C4-2B (cell line): ENCODE results near the gene TNRC6A.

Experiments
- H3K27ac ChIP-seq: fragments of 450-650 bp; 2 replicates; pipeline ENCODE4 v1.5.1; 2017
- ZFX ChIP-seq: fragments of 450-650 bp; IDR thresholded peaks from 2 replicates; pipeline ENCODE4 v1.6.1; 2017
- TF ChIP-seq, protein P1 (sequence below): fragments of 450-650 bp; conservative IDR thresholded peaks from 2 replicates; pipeline ENCODE4 v1.5.1; 2017; ENCODE audit warnings: mild to moderate bottlenecking

TNRC6A gene

GRCh38 chr16:24846548-24847357 lies 117.3 kb downstream of the TNRC6A start:
- no peak overlapping the region for H3K27ac ChIP-seq
- TF ChIP-seq, protein P1, sequence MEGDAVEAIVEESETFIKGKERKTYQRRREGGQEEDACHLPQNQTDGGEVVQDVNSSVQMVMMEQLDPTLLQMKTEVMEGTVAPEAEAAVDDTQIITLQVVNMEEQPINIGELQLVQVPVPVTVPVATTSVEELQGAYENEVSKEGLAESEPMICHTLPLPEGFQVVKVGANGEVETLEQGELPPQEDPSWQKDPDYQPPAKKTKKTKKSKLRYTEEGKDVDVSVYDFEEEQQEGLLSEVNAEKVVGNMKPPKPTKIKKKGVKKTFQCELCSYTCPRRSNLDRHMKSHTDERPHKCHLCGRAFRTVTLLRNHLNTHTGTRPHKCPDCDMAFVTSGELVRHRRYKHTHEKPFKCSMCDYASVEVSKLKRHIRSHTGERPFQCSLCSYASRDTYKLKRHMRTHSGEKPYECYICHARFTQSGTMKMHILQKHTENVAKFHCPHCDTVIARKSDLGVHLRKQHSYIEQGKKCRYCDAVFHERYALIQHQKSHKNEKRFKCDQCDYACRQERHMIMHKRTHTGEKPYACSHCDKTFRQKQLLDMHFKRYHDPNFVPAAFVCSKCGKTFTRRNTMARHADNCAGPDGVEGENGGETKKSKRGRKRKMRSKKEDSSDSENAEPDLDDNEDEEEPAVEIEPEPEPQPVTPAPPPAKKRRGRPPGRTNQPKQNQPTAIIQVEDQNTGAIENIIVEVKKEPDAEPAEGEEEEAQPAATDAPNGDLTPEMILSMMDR: no peak
- TF ChIP-seq ZFX: no peak

DNA sequence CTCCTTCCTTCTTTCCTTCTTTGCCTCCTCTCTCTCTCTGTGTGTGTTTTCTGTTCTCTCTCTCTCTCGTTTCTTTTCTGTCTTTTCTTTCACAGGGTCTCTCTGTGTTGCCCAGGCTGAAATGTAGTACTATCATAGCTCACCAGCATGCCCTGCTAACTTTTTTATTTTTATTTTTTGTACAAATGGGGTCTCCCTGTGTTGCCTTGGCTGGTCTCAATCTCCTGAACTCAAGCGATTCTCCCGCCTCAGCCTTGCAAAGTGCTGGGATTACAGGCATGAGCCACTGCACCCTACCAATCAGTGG lies 117.9 kb downstream of the TNRC6A start:
- TF ChIP-seq ZFX: no peak
- TF ChIP-seq, protein P1: no peak

GRCh38 chr16:24848065-24848464 lies 118.6 kb downstream of the TNRC6A start:
- no peak overlapping the region for H3K27ac ChIP-seq
- TF ChIP-seq, protein P1: no peak
- no peak for TF ChIP-seq ZFX

More for the DNA sequence above, 117.9 kb downstream of the TNRC6A start:
- H3K27ac ChIP-seq: no peak overlapping the region

DNA sequence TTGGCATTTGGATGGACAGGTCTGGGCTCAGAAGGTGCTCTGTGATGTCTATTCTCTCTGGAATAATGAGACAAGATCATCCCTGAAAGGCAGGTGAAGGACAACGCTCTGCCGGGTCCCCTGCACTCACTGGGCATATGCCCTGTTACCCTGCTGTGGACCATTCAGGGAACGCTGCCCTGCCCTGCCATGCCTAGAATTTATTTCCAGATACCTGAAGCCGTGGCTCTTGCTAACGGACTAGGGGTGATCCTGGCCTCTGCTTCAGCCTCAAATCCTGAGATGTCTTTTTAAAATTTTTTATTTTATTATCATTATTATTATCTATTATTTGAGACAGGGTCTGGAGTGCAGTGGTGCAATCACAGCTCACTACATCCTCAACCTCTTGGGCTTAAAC lies 120.2 kb downstream of the TNRC6A start:
- no peak for TF ChIP-seq ZFX
- TF ChIP-seq, protein P1: no peak
- no peak overlapping the region for H3K27ac ChIP-seq

GRCh38 chr16:24850289-24850938 lies 121.0 kb downstream of the TNRC6A start:
- TF ChIP-seq, protein P1: no peak
- no peak for TF ChIP-seq ZFX
- no peak overlapping the region for H3K27ac ChIP-seq

- H3K27ac ChIP-seq: no peak overlapping the region; the same call in 1 of the 2 replicates
- TF ChIP-seq, protein P1: no peak
- no peak for TF ChIP-seq ZFX
These were observed 122.2 kb downstream of the TNRC6A start for GRCh38 chr16:24851700-24852099.

GRCh38 chr16:24852281-24852721 lies 122.8 kb downstream of the TNRC6A start:
- H3K27ac ChIP-seq: peak overlapping the region; percentile 9; the same call in 1 of the 2 replicates
- TF ChIP-seq, protein P1: no peak
- TF ChIP-seq ZFX: no peak
